GM12878 (cell line): Measurements from ENCODE around the gene DEF6. TPM values are rescaled to one million over a fixed set of nuclear protein-coding genes. Genes with fewer than 3 reads are reported as not detected.

ENCODE experiments used
- BCL11A ChIP-seq: IDR thresholded peaks from 2 replicates; pipeline ENCODE4 v1.6.1; 2011; ENCODE audit warnings: low read depth, low read length
- EGR1 ChIP-seq, 2 experiments: IDR thresholded peaks; 1 replicate in 1 of 2; 2 replicates in 1 of 2; pipeline ENCODE4 v1.6.1; 2011 to 2012; ENCODE audit warnings: low read depth in 2 of 2, low read length in 2 of 2, borderline replicate concordance in 1 of 2, mild to moderate bottlenecking in 1 of 2, moderate library complexity in 1 of 2
- JUNB ChIP-seq: IDR thresholded peaks from 2 replicates; pipeline ENCODE4 v1.6.1; 2016; ENCODE audit warnings: antibody characterized with exemption, mild to moderate bottlenecking
- NR2C1 ChIP-seq: fragments of 450-650 bp; IDR thresholded peaks from 2 replicates; pipeline ENCODE4 v1.6.1; 2017; ENCODE audit warnings: antibody characterized with exemption, mild to moderate bottlenecking, moderate library complexity
- POLR2A ChIP-seq: IDR thresholded peaks from 2 replicates; pipeline ENCODE4 v1.6.1; 2011; ENCODE audit warnings: low read depth, mild to moderate bottlenecking, low read length
- POU2F2 ChIP-seq: IDR thresholded peaks from 3 replicates; pipeline ENCODE4 v1.6.1; 2011; ENCODE audit warnings: low read depth, mild to moderate bottlenecking, low read length, borderline replicate concordance
- RAD51 ChIP-seq: fragments of 450-650 bp; IDR thresholded peaks from 2 replicates; pipeline ENCODE4 v1.6.1; 2016; ENCODE audit warnings: moderate library complexity, mild to moderate bottlenecking, inconsistent platforms
- SMC3 ChIP-seq: IDR thresholded peaks from 2 replicates; pipeline ENCODE4 v1.6.1; 2011; ENCODE audit warnings: low read length, improper control_type of control experiment, borderline replicate concordance
- TCF12 ChIP-seq: IDR thresholded peaks from 2 replicates; pipeline ENCODE4 v1.6.1; 2011; ENCODE audit warnings: low read depth, mild to moderate bottlenecking, low read length
- ZZZ3 ChIP-seq: IDR thresholded peaks from 2 replicates; pipeline ENCODE4 v1.6.1; 2011; ENCODE audit warnings: low read depth; ENCODE audit not compliant: control insufficient read depth, insufficient read length
- polyA plus RNA-seq, 11 experiments: library from polyadenylated mRNA; depleted of rRNA in 4 of 11; unstranded in 6 of 11; stranded (reverse) in 5 of 11; fragments of >200 nt; fragmentation: Nextera tagmentation in 4 of 11; fragmentation: Illumina TruSeq in 1 of 11; extraction: Ambion mirVana in 4 of 11; extraction: Trizol in 1 of 11; gene quantifications; 1 replicate in 1 of 11; 2 replicates in 10 of 11; pipeline versions ENCODE4 v1.2.1 to v1.2.3, GENCODE V29; 2011 to 2016; ENCODE audit warnings: inconsistent platforms in 2 of 11, missing spikeins in 2 of 11, low read depth in 1 of 11
- total RNA-seq, 4 experiments: library from RNA; depleted of rRNA in 3 of 4; stranded (reverse); fragments of >200 nt in 3 of 4; fragmentation: Illumina TruSeq in 1 of 4; extraction: Trizol in 1 of 4; gene quantifications; 2 replicates each; pipeline versions ENCODE4 v1.2.1 to v1.2.3, GENCODE V29; 2013 to 2021
- TF ChIP-seq, protein P1 (sequence below): fragments of 150-350 bp; IDR thresholded peaks from 2 replicates; pipeline ENCODE4 v1.6.1; 2016; ENCODE audit warnings: low read depth, low read length
- TF ChIP-seq, protein P2 (sequence below): IDR thresholded peaks from 2 replicates; pipeline ENCODE4 v1.6.1; 2012; ENCODE audit warnings: mild to moderate bottlenecking, low read depth, low read length
- TF ChIP-seq, protein P3 (sequence below): fragments of 450-650 bp; IDR thresholded peaks from 2 replicates; pipeline ENCODE4 v1.6.1; 2017; ENCODE audit warnings: mild to moderate bottlenecking, moderate library complexity
- TF ChIP-seq, protein P4 (sequence below): IDR thresholded peaks from 2 replicates; pipeline ENCODE4 v1.6.1; 2011; ENCODE audit warnings: borderline replicate concordance, low read depth, mild to moderate bottlenecking, moderate library complexity, low read length; ENCODE audit not compliant: insufficient read depth, poor library complexity, severe bottlenecking
- TF ChIP-seq, protein P5 (sequence below): IDR thresholded peaks from 2 replicates; pipeline ENCODE4 v1.6.1; 2012; ENCODE audit warnings: low read length, inconsistent platforms

DEF6 gene
- total and polyA plus RNA-seq, 10 of the 15 experiments (the other 5 are each of a cell fraction or from before 2014, with no cell fraction given), result 3.3 to 69.5 (median 48.8) TPM

GRCh38 chr6:35259948-35260590 lies 37.5 kb upstream of the DEF6 start (continued):
- TF ChIP-seq, protein P1, sequence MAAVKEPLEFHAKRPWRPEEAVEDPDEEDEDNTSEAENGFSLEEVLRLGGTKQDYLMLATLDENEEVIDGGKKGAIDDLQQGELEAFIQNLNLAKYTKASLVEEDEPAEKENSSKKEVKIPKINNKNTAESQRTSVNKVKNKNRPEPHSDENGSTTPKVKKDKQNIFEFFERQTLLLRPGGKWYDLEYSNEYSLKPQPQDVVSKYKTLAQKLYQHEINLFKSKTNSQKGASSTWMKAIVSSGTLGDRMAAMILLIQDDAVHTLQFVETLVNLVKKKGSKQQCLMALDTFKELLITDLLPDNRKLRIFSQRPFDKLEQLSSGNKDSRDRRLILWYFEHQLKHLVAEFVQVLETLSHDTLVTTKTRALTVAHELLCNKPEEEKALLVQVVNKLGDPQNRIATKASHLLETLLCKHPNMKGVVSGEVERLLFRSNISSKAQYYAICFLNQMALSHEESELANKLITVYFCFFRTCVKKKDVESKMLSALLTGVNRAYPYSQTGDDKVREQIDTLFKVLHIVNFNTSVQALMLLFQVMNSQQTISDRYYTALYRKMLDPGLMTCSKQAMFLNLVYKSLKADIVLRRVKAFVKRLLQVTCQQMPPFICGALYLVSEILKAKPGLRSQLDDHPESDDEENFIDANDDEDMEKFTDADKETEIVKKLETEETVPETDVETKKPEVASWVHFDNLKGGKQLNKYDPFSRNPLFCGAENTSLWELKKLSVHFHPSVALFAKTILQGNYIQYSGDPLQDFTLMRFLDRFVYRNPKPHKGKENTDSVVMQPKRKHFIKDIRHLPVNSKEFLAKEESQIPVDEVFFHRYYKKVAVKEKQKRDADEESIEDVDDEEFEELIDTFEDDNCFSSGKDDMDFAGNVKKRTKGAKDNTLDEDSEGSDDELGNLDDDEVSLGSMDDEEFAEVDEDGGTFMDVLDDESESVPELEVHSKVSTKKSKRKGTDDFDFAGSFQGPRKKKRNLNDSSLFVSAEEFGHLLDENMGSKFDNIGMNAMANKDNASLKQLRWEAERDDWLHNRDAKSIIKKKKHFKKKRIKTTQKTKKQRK, result no peak
- TF ChIP-seq, protein P2, sequence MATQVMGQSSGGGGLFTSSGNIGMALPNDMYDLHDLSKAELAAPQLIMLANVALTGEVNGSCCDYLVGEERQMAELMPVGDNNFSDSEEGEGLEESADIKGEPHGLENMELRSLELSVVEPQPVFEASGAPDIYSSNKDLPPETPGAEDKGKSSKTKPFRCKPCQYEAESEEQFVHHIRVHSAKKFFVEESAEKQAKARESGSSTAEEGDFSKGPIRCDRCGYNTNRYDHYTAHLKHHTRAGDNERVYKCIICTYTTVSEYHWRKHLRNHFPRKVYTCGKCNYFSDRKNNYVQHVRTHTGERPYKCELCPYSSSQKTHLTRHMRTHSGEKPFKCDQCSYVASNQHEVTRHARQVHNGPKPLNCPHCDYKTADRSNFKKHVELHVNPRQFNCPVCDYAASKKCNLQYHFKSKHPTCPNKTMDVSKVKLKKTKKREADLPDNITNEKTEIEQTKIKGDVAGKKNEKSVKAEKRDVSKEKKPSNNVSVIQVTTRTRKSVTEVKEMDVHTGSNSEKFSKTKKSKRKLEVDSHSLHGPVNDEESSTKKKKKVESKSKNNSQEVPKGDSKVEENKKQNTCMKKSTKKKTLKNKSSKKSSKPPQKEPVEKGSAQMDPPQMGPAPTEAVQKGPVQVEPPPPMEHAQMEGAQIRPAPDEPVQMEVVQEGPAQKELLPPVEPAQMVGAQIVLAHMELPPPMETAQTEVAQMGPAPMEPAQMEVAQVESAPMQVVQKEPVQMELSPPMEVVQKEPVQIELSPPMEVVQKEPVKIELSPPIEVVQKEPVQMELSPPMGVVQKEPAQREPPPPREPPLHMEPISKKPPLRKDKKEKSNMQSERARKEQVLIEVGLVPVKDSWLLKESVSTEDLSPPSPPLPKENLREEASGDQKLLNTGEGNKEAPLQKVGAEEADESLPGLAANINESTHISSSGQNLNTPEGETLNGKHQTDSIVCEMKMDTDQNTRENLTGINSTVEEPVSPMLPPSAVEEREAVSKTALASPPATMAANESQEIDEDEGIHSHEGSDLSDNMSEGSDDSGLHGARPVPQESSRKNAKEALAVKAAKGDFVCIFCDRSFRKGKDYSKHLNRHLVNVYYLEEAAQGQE, result 0 out of 2 replicates have a peak, but pooled peaks have one; percentile 4
- no peak for TF ChIP-seq EGR1 (IDR thresholded peaks at IDR 0.05; ENCODE audit: borderline replicate concordance in 1 of 2, low read depth in 2 of 2, low read length in 2 of 2)
- no peak for TF ChIP-seq SMC3
- TF ChIP-seq TCF12, result no peak
- peak; percentile 69; the same call in 1 of the 2 replicates for TF ChIP-seq NR2C1
- TF ChIP-seq, protein P3, sequence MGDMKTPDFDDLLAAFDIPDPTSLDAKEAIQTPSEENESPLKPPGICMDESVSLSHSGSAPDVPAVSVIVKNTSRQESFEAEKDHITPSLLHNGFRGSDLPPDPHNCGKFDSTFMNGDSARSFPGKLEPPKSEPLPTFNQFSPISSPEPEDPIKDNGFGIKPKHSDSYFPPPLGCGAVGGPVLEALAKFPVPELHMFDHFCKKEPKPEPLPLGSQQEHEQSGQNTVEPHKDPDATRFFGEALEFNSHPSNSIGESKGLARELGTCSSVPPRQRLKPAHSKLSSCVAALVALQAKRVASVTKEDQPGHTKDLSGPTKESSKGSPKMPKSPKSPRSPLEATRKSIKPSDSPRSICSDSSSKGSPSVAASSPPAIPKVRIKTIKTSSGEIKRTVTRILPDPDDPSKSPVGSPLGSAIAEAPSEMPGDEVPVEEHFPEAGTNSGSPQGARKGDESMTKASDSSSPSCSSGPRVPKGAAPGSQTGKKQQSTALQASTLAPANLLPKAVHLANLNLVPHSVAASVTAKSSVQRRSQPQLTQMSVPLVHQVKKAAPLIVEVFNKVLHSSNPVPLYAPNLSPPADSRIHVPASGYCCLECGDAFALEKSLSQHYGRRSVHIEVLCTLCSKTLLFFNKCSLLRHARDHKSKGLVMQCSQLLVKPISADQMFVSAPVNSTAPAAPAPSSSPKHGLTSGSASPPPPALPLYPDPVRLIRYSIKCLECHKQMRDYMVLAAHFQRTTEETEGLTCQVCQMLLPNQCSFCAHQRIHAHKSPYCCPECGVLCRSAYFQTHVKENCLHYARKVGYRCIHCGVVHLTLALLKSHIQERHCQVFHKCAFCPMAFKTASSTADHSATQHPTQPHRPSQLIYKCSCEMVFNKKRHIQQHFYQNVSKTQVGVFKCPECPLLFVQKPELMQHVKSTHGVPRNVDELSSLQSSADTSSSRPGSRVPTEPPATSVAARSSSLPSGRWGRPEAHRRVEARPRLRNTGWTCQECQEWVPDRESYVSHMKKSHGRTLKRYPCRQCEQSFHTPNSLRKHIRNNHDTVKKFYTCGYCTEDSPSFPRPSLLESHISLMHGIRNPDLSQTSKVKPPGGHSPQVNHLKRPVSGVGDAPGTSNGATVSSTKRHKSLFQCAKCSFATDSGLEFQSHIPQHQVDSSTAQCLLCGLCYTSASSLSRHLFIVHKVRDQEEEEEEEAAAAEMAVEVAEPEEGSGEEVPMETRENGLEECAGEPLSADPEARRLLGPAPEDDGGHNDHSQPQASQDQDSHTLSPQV, result no peak
- no peak for TF ChIP-seq ZZZ3
- TF ChIP-seq JUNB, result no peak
- TF ChIP-seq BCL11A, result no peak
- TF ChIP-seq POLR2A, result no peak
- TF ChIP-seq, protein P4, sequence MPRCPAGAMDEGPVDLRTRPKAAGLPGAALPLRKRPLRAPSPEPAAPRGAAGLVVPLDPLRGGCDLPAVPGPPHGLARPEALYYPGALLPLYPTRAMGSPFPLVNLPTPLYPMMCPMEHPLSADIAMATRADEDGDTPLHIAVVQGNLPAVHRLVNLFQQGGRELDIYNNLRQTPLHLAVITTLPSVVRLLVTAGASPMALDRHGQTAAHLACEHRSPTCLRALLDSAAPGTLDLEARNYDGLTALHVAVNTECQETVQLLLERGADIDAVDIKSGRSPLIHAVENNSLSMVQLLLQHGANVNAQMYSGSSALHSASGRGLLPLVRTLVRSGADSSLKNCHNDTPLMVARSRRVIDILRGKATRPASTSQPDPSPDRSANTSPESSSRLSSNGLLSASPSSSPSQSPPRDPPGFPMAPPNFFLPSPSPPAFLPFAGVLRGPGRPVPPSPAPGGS, result no peak
- TF ChIP-seq POU2F2, result peak; percentile 33; the same call in 1 of the 3 replicates
- TF ChIP-seq, protein P5, sequence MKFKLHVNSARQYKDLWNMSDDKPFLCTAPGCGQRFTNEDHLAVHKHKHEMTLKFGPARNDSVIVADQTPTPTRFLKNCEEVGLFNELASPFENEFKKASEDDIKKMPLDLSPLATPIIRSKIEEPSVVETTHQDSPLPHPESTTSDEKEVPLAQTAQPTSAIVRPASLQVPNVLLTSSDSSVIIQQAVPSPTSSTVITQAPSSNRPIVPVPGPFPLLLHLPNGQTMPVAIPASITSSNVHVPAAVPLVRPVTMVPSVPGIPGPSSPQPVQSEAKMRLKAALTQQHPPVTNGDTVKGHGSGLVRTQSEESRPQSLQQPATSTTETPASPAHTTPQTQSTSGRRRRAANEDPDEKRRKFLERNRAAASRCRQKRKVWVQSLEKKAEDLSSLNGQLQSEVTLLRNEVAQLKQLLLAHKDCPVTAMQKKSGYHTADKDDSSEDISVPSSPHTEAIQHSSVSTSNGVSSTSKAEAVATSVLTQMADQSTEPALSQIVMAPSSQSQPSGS, result no peak
- TF ChIP-seq RAD51, result peak; percentile 64; the same call in 1 of the 2 replicates
